HepG2 (cell line): ENCODE results near the gene BMERB1. TPM values are rescaled to one million over a fixed set of nuclear protein-coding genes. Genes with fewer than 3 reads are reported as not detected.

Experiments used
- ATAC-seq: fragments of 200-7000 bp; cut with Tn5 transposase; 3 replicates; pipeline ENCODE4 v1.9.1; 2020; ENCODE audit warnings: mild to moderate bottlenecking, moderate library complexity
- BruUV-seq: library from RNA; stranded (reverse); fragments of 400-500 nt; replicated peaks from 2 replicates; lab custom pipeline; 2021; lab: Mats Ljungman, UMichigan
- CTCF ChIA-PET: fragments of 300-600 bp; formaldehyde crosslinking; extraction: SDS; loops from one replicate; lab custom pipeline; 2021; ENCODE audit warnings: low total read pairs, inconsistent platforms, low intra/inter-chr PET ratio; lab: Yijun Ruan, JAX
- POLR2A ChIA-PET: fragments of 350-600 bp; sonication (Branson Sonifier 250); formaldehyde crosslinking; loops from one replicate; lab custom pipeline; 2020; ENCODE audit warnings: antibody characterized with exemption, inconsistent platforms; lab: Yijun Ruan, JAX
- DNase-seq: peaks from one replicate; pipeline ENCODE4 v3.0.0-alpha.2; 2015; ENCODE audit warnings: low spot score
- FAIRE-seq: peaks from 3 replicates; lab custom pipeline; 2011; peaks lifted over from hg19 to GRCh38; lab: Jason Lieb, UNC
- H2AFZ ChIP-seq: one replicate; pipeline ENCODE4 v1.6.1; 2011; ENCODE audit warnings: low read length, inconsistent platforms
- H3K27ac ChIP-seq: fragments of 300-600 bp; 3 replicates; pipeline ENCODE4 v1.8.0; 2011; ENCODE audit warnings: mixed run types, mild to moderate bottlenecking, mixed read lengths, low read length, inconsistent platforms; ENCODE audit not compliant: insufficient read depth; ENCODE audit errors: extremely low read length
- H3K27me3 ChIP-seq, 2 experiments: fragments of 200-600 bp in 1 of 2; 2 replicates in 1 of 2; 3 replicates in 1 of 2; pipeline versions ENCODE4 v1.6.0 to v1.8.0; 2011; ENCODE audit warnings: low read length in 2 of 2, mild to moderate bottlenecking in 2 of 2, moderate library complexity in 2 of 2, inconsistent platforms in 1 of 2; ENCODE audit not compliant: insufficient read depth in 2 of 2, control insufficient read depth in 1 of 2
- H3K36me3 ChIP-seq, 2 experiments: fragments of 200-600 bp in 1 of 2; replicated peaks in 1 of 2; 2 replicates in 1 of 2; 3 replicates in 1 of 2; pipeline versions ENCODE4 v1.5.1 to v1.8.0; 2011; ENCODE audit warnings: low read length in 2 of 2, inconsistent platforms in 1 of 2; ENCODE audit not compliant: insufficient read depth in 2 of 2, control insufficient read depth in 1 of 2
- H3K4me1 ChIP-seq: 2 replicates; pipeline ENCODE4 v1.5.1; 2012; ENCODE audit warnings: low read length, inconsistent platforms; ENCODE audit not compliant: insufficient read depth
- H3K4me2 ChIP-seq: 2 replicates; pipeline ENCODE4 v1.6.0; 2011; ENCODE audit warnings: low read depth, low read length, inconsistent platforms
- H3K4me3 ChIP-seq, 3 experiments: fragments of 200-600 bp in 1 of 3; sonication (generic), shearing (Covaris generic) in 1 of 3; replicated peaks in 1 of 3; 2 replicates each; pipeline ENCODE4 v1.5.1; 2011 to 2016; ENCODE audit warnings: low read length in 3 of 3, inconsistent platforms in 2 of 3, low read depth in 2 of 3, mild to moderate bottlenecking in 2 of 3, control low read depth in 1 of 3, mixed read lengths in 1 of 3; ENCODE audit not compliant: insufficient read depth in 1 of 3
- H3K79me2 ChIP-seq: one replicate; pipeline ENCODE4 v1.6.1; 2011; ENCODE audit warnings: low read length, inconsistent platforms; ENCODE audit not compliant: insufficient read depth
- H3K9ac ChIP-seq: 2 replicates; pipeline ENCODE4 v1.6.0; 2011; ENCODE audit warnings: mild to moderate bottlenecking, low read depth, low read length, inconsistent platforms; ENCODE audit not compliant: insufficient read depth
- H3K9me3 ChIP-seq: 2 replicates; pipeline ENCODE4 v1.5.1; 2012; ENCODE audit warnings: mild to moderate bottlenecking, low read length
- H4K20me1 ChIP-seq: 2 replicates; pipeline ENCODE4 v1.6.0; 2011; ENCODE audit warnings: inconsistent platforms, mild to moderate bottlenecking, low read length, moderate library complexity; ENCODE audit not compliant: insufficient read depth
- CHCHD3 ChIP-seq: sonication (generic); formaldehyde crosslinking; IDR thresholded peaks from 2 replicates; pipeline ENCODE4 v1.8.0; 2022; ENCODE audit warnings: mild to moderate bottlenecking, missing genetic modification reagents, moderate library complexity
- EHMT2 ChIP-seq: fragments of 200-600 bp; sonication (generic); IDR thresholded peaks from 2 replicates; pipeline ENCODE4 v1.7.0; 2017; ENCODE audit warnings: antibody characterized with exemption, low read depth, low read length, borderline replicate concordance
- FOXK2 ChIP-seq: fragments of 450-650 bp; IDR thresholded peaks from 2 replicates; pipeline ENCODE4 v1.6.1; 2016
- HES4 ChIP-seq: sonication (generic); formaldehyde crosslinking; IDR thresholded peaks from 2 replicates; pipeline ENCODE4 v1.9.0; 2021; ENCODE audit warnings: mild to moderate bottlenecking, missing genetic modification reagents, borderline replicate concordance
- JUND ChIP-seq: sonication (generic); formaldehyde crosslinking; IDR thresholded peaks from 2 replicates; pipeline ENCODE4 v1.8.0; 2022; ENCODE audit warnings: mild to moderate bottlenecking, missing genetic modification reagents
- MIXL1 ChIP-seq: IDR thresholded peaks from 2 replicates; pipeline ENCODE4 v1.6.1; 2016
- NFIC ChIP-seq: IDR thresholded peaks from 2 replicates; pipeline ENCODE4 v1.6.1; 2012; ENCODE audit warnings: mild to moderate bottlenecking, low read length, inconsistent platforms
- RBM22 ChIP-seq: fragments of 200-400 bp; formaldehyde crosslinking; optimal IDR thresholded peaks from 2 replicates; pipeline ENCODE3; 2017; ENCODE audit warnings: mild to moderate bottlenecking, low read length, moderate library complexity
- STAT5B ChIP-seq: sonication (generic); formaldehyde crosslinking; IDR thresholded peaks from 2 replicates; pipeline ENCODE4 v1.4.0; 2020; ENCODE audit warnings: missing genetic modification reagents
- TEAD3 ChIP-seq: optimal IDR thresholded peaks from 2 replicates; pipeline ENCODE3; 2016; ENCODE audit warnings: borderline replicate concordance
- ZFP36 ChIP-seq: fragments of 150-350 bp; IDR thresholded peaks from 2 replicates; pipeline ENCODE4 v1.6.1; 2018; ENCODE audit warnings: borderline replicate concordance, low read length, low read depth; ENCODE audit not compliant: partially characterized antibody
- ZNF44 ChIP-seq: sonication (generic); formaldehyde crosslinking; IDR thresholded peaks from 2 replicates; pipeline ENCODE4 v1.5.1; 2020; ENCODE audit warnings: mild to moderate bottlenecking, missing genetic modification reagents
- WGBS: methylation state at CpG from one replicate; pipeline ENCODE4 v1.1.6; 2017; ENCODE audit warnings: low lambda C conversion rate; 5-methylcytosine and 5-hydroxymethylcytosine counted together
- in situ Hi-C: cut with HindIII; loops from 2 replicates; pipeline ENCODE4 v1.10.0; 2017; ENCODE audit warnings: low pct_unique_long_range_greater_than_20kb; ENCODE audit not compliant: extremely low pct_ligation_motif_present
- intact Hi-C: fragments of 100-400 bp; cut with micrococcal nuclease; formaldehyde crosslinking; loops from one replicate; pipeline ENCODE4 v1.10.0; 2022; ENCODE audit not compliant: unreplicated experiment
- polyA plus RNA-seq, 8 experiments: library from polyadenylated mRNA; depleted of rRNA in 3 of 8; stranded (reverse) in 7 of 8; unstranded in 1 of 8; fragments of >200 nt; fragmentation: Illumina TruSeq in 4 of 8; extraction: Trizol in 4 of 8; gene quantifications; 2 replicates each; pipeline versions ENCODE4 v1.2.1 to v1.2.3, GENCODE V29; 2011 to 2016; ENCODE audit warnings: low read depth in 4 of 8, missing spikeins in 1 of 8, mixed read lengths in 1 of 8; ENCODE audit not compliant: insufficient read depth in 1 of 8
- total RNA-seq, 5 experiments: library from RNA; depleted of rRNA; stranded (reverse); fragments of >200 nt; fragmentation: Illumina TruSeq; extraction: Trizol; gene quantifications; 2 replicates each; pipeline ENCODE4 v1.2.3, GENCODE V29; 2016; ENCODE audit warnings: low read depth in 1 of 5
- TF ChIP-seq, protein P1 (sequence below): sonication (generic); formaldehyde crosslinking; IDR thresholded peaks from 2 replicates; pipeline ENCODE4 v1.8.0; 2022; ENCODE audit warnings: mild to moderate bottlenecking, missing genetic modification reagents; ENCODE audit not compliant: insufficient replicate concordance
- TF ChIP-seq, protein P2 (sequence below): sonication (generic); IDR thresholded peaks from 2 replicates; pipeline ENCODE4 v1.6.1; 2016; ENCODE audit warnings: low read depth, borderline replicate concordance
- TF ChIP-seq, protein P3 (sequence below): sonication (generic); formaldehyde crosslinking; IDR thresholded peaks from 2 replicates; pipeline ENCODE4 v1.8.1; 2022; ENCODE audit warnings: mild to moderate bottlenecking, missing genetic modification reagents
- TF ChIP-seq, protein P4 (sequence below): sonication (generic); formaldehyde crosslinking; IDR thresholded peaks from 2 replicates; pipeline ENCODE4 v1.8.1; 2023; ENCODE audit warnings: mild to moderate bottlenecking, missing genetic modification reagents

BMERB1 gene
- total and polyA plus RNA-seq, 2 of the 13 experiments (the other 11 are each of a cell fraction or from before 2014, with no cell fraction given), result 1.4 TPM

DNA sequence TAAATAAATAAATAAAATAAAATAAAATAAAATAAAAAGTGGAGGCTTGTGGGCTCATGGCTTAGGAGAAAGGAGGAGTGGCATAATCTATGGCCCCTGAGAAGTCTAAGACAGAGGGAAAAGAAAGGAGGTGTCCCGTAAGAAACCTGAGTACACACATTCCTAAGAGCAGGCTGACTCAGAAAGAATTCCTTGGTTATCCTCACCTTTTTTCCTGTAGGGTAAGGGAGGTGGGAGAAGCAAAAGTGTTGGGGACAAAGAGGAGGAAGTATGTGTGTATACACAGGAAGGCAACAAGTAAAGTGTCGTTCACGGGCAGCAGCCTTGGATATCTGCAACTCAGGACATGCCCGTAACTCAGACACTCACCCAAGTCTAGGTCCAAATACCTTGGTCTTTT lies 179.3 kb downstream of the BMERB1 start:
- no peak for ATAC-seq
- no peak for DNase-seq
- Histone ChIP-seq H2AFZ (no peak overlapping the region), H3K4me1 (peaks cover 72% of the 10 kb centered on the region), H3K9ac (no peak overlapping the region)
- BruUV-seq, result no TSS peak
- TF ChIP-seq TEAD3 (CRISPR knock-in tag) (no peak), HES4 (CRISPR knock-in tag) (no peak), JUND (CRISPR knock-in tag) (no peak), RBM22 (no peak), EHMT2 (no peak), MIXL1 (no peak)
- TF ChIP-seq, protein P1, sequence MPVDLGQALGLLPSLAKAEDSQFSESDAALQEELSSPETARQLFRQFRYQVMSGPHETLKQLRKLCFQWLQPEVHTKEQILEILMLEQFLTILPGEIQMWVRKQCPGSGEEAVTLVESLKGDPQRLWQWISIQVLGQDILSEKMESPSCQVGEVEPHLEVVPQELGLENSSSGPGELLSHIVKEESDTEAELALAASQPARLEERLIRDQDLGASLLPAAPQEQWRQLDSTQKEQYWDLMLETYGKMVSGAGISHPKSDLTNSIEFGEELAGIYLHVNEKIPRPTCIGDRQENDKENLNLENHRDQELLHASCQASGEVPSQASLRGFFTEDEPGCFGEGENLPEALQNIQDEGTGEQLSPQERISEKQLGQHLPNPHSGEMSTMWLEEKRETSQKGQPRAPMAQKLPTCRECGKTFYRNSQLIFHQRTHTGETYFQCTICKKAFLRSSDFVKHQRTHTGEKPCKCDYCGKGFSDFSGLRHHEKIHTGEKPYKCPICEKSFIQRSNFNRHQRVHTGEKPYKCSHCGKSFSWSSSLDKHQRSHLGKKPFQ (CRISPR knock-in tag), result no peak
- TF ChIP-seq, all 625 proteins: peak for 0
- FAIRE-seq, result no peak
- Histone ChIP-seq H4K20me1 (no peaks in the 10 kb centered on the region), H3K9me3 (no peaks in the 10 kb centered on the region), H3K36me3 (peaks cover 24 to 46% of the 10 kb centered on the region in 2 experiments), H3K27me3 (no peaks in the 10 kb centered on the region), H3K79me2 (no peaks in the 10 kb centered on the region), H3K27ac (no peak overlapping the region), H3K4me3 (no peak overlapping the region), H3K4me2 (no peak overlapping the region)
- CTCF ChIA-PET, result no interaction called here
- intact Hi-C loops, result no loop called here
- WGBS, result 96% methylated on average over 4 of the region's 4 CpGs
- POLR2A ChIA-PET, result interaction anchor here (1.1 kb wide), 1 partner anchor 29 kb away, joined by 11 read pairs; the partner anchor contains the start of gene MARF1
- in situ Hi-C loops, result no loop called here

DNA sequence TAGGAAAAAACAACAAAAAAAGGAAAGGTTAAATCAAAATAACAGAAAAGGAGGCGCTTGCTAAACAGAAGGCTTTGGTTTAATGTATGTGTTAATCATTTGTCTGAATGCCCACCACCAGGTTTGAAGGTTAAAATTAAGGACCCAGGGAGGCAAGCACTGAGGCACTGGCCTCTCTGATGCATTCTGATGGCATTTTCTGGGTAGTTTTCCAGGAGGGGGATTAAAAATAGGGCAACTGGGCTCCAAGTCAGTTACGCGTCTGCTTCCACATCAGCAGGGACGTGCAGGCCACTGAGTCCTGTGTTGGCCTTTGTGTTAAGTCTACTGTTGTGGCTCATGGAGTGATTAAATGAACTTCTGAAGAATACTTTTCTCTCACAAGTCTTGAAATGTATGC lies 181.6 kb downstream of the BMERB1 start:
- Histone ChIP-seq H3K9ac (no peak overlapping the region), H3K4me2 (peak overlapping the region; percentile 41), H3K27ac (peak overlapping the region; percentile 69), H3K4me3 (no peak overlapping the region), H3K79me2 (no peaks in the 10 kb centered on the region), H3K9me3 (no peaks in the 10 kb centered on the region), H3K4me1 (peaks cover 48% of the 10 kb centered on the region), H4K20me1 (no peaks in the 10 kb centered on the region), H3K36me3 (peaks cover 36 to 69% of the 10 kb centered on the region in 2 experiments), H2AFZ (no peak overlapping the region), H3K27me3 (no peaks in the 10 kb centered on the region)
- WGBS, result 97% methylated on average over 4 of the region's 4 CpGs
- DNase-seq, result no peak
- in situ Hi-C loops (no loop called here), intact Hi-C loops (no loop called here)
- FAIRE-seq, result no peak
- ChIA-PET POLR2A (interaction anchor here (0.8 to 3.0 kb wide), 6 partner anchors 10 to 57 kb away, joined by 3 to 23 read pairs (median 4); partner anchors contain the start of gene MARF1), CTCF (no interaction called here)
- BruUV-seq, result no TSS peak
- peak; percentile 10; the same call in 1 of the 3 replicates for ATAC-seq
- TF ChIP-seq, protein P2, sequence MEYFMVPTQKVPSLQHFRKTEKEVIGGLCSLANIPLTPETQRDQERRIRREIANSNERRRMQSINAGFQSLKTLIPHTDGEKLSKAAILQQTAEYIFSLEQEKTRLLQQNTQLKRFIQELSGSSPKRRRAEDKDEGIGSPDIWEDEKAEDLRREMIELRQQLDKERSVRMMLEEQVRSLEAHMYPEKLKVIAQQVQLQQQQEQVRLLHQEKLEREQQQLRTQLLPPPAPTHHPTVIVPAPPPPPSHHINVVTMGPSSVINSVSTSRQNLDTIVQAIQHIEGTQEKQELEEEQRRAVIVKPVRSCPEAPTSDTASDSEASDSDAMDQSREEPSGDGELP, result no peak
- no peak for TF ChIP-seq ZNF44
- no peak for TF ChIP-seq STAT5B
- no peak for TF ChIP-seq ZFP36
- no peak for TF ChIP-seq FOXK2
- TF ChIP-seq NFIC, result 0 out of 2 replicates have a peak, but pooled peaks have one; percentile 1
- peak; percentile 34; the same call in 1 of the 2 replicates for TF ChIP-seq CHCHD3 (CRISPR knock-in tag)
- TF ChIP-seq, protein P3, sequence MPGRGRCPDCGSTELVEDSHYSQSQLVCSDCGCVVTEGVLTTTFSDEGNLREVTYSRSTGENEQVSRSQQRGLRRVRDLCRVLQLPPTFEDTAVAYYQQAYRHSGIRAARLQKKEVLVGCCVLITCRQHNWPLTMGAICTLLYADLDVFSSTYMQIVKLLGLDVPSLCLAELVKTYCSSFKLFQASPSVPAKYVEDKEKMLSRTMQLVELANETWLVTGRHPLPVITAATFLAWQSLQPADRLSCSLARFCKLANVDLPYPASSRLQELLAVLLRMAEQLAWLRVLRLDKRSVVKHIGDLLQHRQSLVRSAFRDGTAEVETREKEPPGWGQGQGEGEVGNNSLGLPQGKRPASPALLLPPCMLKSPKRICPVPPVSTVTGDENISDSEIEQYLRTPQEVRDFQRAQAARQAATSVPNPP (CRISPR knock-in tag), result no peak
- TF ChIP-seq, protein P4, sequence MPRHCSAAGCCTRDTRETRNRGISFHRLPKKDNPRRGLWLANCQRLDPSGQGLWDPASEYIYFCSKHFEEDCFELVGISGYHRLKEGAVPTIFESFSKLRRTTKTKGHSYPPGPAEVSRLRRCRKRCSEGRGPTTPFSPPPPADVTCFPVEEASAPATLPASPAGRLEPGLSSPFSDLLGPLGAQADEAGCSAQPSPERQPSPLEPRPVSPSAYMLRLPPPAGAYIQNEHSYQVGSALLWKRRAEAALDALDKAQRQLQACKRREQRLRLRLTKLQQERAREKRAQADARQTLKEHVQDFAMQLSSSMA (CRISPR knock-in tag), result 0 out of 2 replicates have a peak, but pooled peaks have one; percentile 61
